Measurements from ENCODE around the gene RSBN1. TPM values are rescaled to one million over a fixed set of nuclear protein-coding genes. Genes with fewer than 3 reads are reported as not detected.

Gene RSBN1
- total and polyA plus RNA-seq, 2 experiments from 2014 or later, result 7.5 to 8.7 TPM

DNA sequence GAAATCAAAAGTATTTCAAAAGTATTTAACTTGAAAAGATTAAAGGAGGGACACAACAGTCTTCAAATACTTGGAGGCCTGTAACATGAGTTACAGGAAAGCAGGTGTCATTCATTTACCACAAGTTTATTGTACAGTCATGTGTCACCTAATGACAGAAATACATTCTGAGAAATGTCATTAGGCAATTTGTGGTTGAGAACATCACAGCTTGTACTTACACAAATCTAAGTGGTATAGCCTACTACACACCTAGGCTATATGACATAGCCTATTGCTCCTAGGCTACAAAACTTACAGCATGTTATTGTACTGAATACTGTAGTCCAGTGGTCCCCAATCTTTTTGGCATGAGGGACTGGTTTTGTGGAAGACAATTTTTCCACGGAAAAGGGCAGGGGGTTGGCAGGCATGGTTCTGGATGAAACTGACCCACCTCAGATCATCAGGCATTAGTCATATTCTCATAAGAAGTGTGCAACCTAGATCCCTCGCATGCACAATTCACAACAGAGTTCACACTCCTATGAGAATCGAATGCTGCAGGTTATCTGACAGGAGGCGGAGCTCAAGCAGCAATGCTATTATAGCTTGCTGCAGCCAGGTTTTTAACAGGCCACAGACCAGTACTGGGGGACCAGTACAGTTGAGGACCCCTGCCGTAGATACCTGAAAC, 28.0 kb downstream of the RSBN1 start:
- no peak overlapping the region for H3K4me3 ChIP-seq
- no peaks in the 10 kb centered on the region for H3K27me3 ChIP-seq (replicated peaks; ENCODE audit: insufficient read depth)
- TF ChIP-seq EZH2 (IDR thresholded peaks at IDR 0.05; ENCODE audit: insufficient read depth, poor library complexity, severe bottlenecking) (no peak), EZH2phosphoT487 (IDR thresholded peaks at IDR 0.05; ENCODE audit: insufficient read depth, low read depth) (no peak)
- no peak overlapping the region for H3K4me2 ChIP-seq (ENCODE audit: unreplicated experiment)
- no peak overlapping the region for H2AFZ ChIP-seq
- H3K27ac ChIP-seq, result peak overlapping the region; percentile 24; the same call in 1 of the 2 replicates
- WGBS, 2 experiments (ENCODE audit: low coverage in 1 of 2, low lambda C conversion rate in 2 of 2, missing lambda C conversion rate in 2 of 2), result 96% methylated on average over 5 of the region's 5 CpGs
- peaks cover 100% of the 10 kb centered on the region for H3K79me2 ChIP-seq (ENCODE audit: insufficient read depth)
- no peak overlapping the region for H3K9ac ChIP-seq
- in situ Hi-C loops (cut with MboI), result no loop called here
- H3K9me2 ChIP-seq (ENCODE audit: insufficient read depth), result no peaks in the 10 kb centered on the region
- peaks cover 29% of the 10 kb centered on the region for H3F3A ChIP-seq (ENCODE audit: insufficient read depth)
- H3K36me3 ChIP-seq (ENCODE audit: low read depth), result no peaks in the 10 kb centered on the region
- 0 out of 2 replicates have a peak, but pooled peaks cover 7% of the 10 kb centered on the region for H4K20me1 ChIP-seq (ENCODE audit: insufficient read depth)
- DNase-seq, result no peak
- H3K9me3 ChIP-seq (ENCODE audit: low read depth), result no peaks in the 10 kb centered on the region
- peaks cover 38% of the 10 kb centered on the region for H3K4me1 ChIP-seq (ENCODE audit: insufficient read depth)

DNA sequence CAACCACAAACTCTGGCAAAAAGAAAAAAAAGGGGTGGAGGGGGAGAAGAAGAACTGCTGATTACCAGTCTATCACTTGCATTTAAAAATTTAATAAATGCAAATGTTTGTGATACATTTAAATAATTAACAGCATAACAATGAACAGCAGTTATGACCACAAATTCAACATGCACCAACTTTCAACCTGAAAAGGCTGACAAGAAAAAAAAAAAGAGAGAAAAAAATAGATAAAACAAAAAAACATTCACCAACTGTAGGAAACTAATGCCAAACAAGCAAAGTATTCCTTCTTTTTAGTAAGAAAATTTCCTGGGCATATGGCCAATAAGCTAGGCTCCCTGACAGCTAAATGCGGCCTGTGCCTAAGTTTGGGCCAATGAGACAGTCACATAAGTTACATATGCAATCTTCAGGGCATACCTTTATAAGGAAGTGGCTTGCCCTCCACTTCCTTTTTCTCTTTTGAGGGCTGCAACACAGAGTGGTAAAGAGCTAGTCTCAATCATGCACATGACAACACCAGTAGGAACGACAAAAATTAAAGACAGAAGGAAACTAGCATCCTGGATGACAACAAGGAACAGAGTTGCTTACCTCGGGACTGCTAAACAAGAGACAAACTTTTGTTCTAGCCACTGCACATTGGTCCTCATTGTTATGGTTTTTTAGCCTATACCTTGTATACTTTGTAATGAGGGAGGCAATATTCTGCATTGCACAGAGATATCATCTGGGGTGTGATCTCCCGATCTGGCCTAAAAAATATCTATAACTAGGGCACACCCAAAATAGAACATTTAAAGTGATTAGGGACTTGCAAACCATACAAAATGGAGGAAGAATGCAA, 28.8 kb downstream of the RSBN1 start:
- Histone ChIP-seq H3K9me3 (ENCODE audit: low read depth) (no peaks in the 10 kb centered on the region), H3K36me3 (ENCODE audit: low read depth) (no peaks in the 10 kb centered on the region), H3K9ac (no peak overlapping the region), H3K4me3 (no peak overlapping the region), H3K4me2 (ENCODE audit: unreplicated experiment) (peak overlapping the region; percentile 34), H2AFZ (no peak overlapping the region), H3K4me1 (ENCODE audit: insufficient read depth) (peaks cover 38% of the 10 kb centered on the region), H3K27ac (peak overlapping the region; percentile 24), H3K79me2 (ENCODE audit: insufficient read depth) (peaks cover 100% of the 10 kb centered on the region), H4K20me1 (ENCODE audit: insufficient read depth) (peaks cover 12% of the 10 kb centered on the region; the same call in 1 of the 2 replicates), H3K27me3 (replicated peaks; ENCODE audit: insufficient read depth) (no peaks in the 10 kb centered on the region), H3F3A (ENCODE audit: insufficient read depth) (peaks cover 29% of the 10 kb centered on the region), H3K9me2 (ENCODE audit: insufficient read depth) (no peaks in the 10 kb centered on the region)
- DNase-seq, result peak; percentile 63
- in situ Hi-C loops (cut with MboI), result no loop called here
- TF ChIP-seq EZH2phosphoT487 (IDR thresholded peaks at IDR 0.05; ENCODE audit: insufficient read depth, low read depth) (no peak), EZH2 (IDR thresholded peaks at IDR 0.05; ENCODE audit: insufficient read depth, poor library complexity, severe bottlenecking) (no peak)
- WGBS, 2 experiments (ENCODE audit: low coverage in 1 of 2, low lambda C conversion rate in 2 of 2, missing lambda C conversion rate in 2 of 2), result 26 to 35% methylated on average over 4 of the region's 4 CpGs

DNA sequence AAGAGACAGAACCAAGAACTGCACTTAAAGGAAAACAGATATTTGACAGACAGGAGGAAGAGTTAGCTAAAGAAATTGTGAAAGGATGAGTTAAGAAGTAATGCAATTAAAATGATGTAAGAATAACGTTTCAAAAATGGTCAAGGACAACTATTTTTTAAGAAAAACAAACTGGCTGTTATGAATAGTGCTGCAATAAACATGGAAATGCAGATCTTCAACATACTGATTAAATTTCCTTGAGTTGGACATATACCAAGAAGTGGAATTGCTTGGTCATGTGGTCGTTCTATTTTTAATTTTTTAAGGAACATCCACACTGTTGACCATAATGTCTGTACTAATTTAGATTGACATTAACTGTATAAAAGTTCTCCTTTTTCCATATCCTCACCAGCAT, 29.9 kb downstream of the RSBN1 start:
- H3K27ac ChIP-seq, result peak overlapping the region; percentile 24; the same call in 1 of the 2 replicates
- H3K9ac ChIP-seq, result no peak overlapping the region
- no peak overlapping the region for H2AFZ ChIP-seq
- in situ Hi-C loops (cut with MboI), result no loop called here
- H3K79me2 ChIP-seq (ENCODE audit: insufficient read depth), result peaks cover 100% of the 10 kb centered on the region
- DNase-seq, result no peak
- H3K4me1 ChIP-seq (ENCODE audit: insufficient read depth), result peaks cover 38% of the 10 kb centered on the region
- H3K36me3 ChIP-seq (ENCODE audit: low read depth), result no peaks in the 10 kb centered on the region
- peaks cover 12% of the 10 kb centered on the region; the same call in 1 of the 2 replicates for H4K20me1 ChIP-seq (ENCODE audit: insufficient read depth)
- no peaks in the 10 kb centered on the region for H3K9me3 ChIP-seq (ENCODE audit: low read depth)
- 5% methylated on average over 2 of the region's 2 CpGs for WGBS, 2 experiments (ENCODE audit: low coverage in 1 of 2, low lambda C conversion rate in 2 of 2, missing lambda C conversion rate in 2 of 2)
- H3K4me2 ChIP-seq (ENCODE audit: unreplicated experiment), result peak overlapping the region; percentile 34
- H3K4me3 ChIP-seq, result no peak overlapping the region
- TF ChIP-seq EZH2phosphoT487 (IDR thresholded peaks at IDR 0.05; ENCODE audit: insufficient read depth, low read depth), result no peak
- no peak for TF ChIP-seq EZH2 (IDR thresholded peaks at IDR 0.05; ENCODE audit: insufficient read depth, poor library complexity, severe bottlenecking)
- no peaks in the 10 kb centered on the region for H3K9me2 ChIP-seq (ENCODE audit: insufficient read depth)
- H3F3A ChIP-seq (ENCODE audit: insufficient read depth), result peaks cover 29% of the 10 kb centered on the region
- no peaks in the 10 kb centered on the region for H3K27me3 ChIP-seq (replicated peaks; ENCODE audit: insufficient read depth)

- Histone ChIP-seq H3K4me2 (ENCODE audit: unreplicated experiment) (no peak overlapping the region), H3K4me3 (no peak overlapping the region), H3K4me1 (ENCODE audit: insufficient read depth) (peaks cover 38% of the 10 kb centered on the region), H3K27ac (no peak overlapping the region), H3K9ac (no peak overlapping the region), H4K20me1 (ENCODE audit: insufficient read depth) (peaks cover 12% of the 10 kb centered on the region; the same call in 1 of the 2 replicates), H3K36me3 (ENCODE audit: low read depth) (peaks cover 12% of the 10 kb centered on the region; the same call in 1 of the 2 replicates), H3F3A (ENCODE audit: insufficient read depth) (peaks cover 25% of the 10 kb centered on the region), H3K9me3 (ENCODE audit: low read depth) (no peaks in the 10 kb centered on the region), H2AFZ (no peak overlapping the region), H3K9me2 (ENCODE audit: insufficient read depth) (no peaks in the 10 kb centered on the region), H3K27me3 (replicated peaks; ENCODE audit: insufficient read depth) (no peaks in the 10 kb centered on the region), H3K79me2 (ENCODE audit: insufficient read depth) (peaks cover 97% of the 10 kb centered on the region)
- in situ Hi-C loops (cut with MboI), result no loop called here
- TF ChIP-seq EZH2 (IDR thresholded peaks at IDR 0.05; ENCODE audit: insufficient read depth, poor library complexity, severe bottlenecking), result no peak
- TF ChIP-seq EZH2phosphoT487 (IDR thresholded peaks at IDR 0.05; ENCODE audit: insufficient read depth, low read depth), result no peak
- no peak for DNase-seq
- WGBS, 2 experiments (ENCODE audit: low coverage in 1 of 2, low lambda C conversion rate in 2 of 2, missing lambda C conversion rate in 2 of 2), result 89 to 91% methylated on average over 5 of the region's 5 CpGs
Observed at GRCh38 chr1:113780374-113781146, 31.7 kb downstream of the RSBN1 start.
